ENCODE results near the gene PHACTR1. TPM values are rescaled to one million over a fixed set of nuclear protein-coding genes. Genes with fewer than 3 reads are reported as not detected.

Gene PHACTR1
- total RNA-seq, 4 donors from 2014 or later = 1.2 to 3.2 (median 1.6) TPM; not detected in 1

DNA sequence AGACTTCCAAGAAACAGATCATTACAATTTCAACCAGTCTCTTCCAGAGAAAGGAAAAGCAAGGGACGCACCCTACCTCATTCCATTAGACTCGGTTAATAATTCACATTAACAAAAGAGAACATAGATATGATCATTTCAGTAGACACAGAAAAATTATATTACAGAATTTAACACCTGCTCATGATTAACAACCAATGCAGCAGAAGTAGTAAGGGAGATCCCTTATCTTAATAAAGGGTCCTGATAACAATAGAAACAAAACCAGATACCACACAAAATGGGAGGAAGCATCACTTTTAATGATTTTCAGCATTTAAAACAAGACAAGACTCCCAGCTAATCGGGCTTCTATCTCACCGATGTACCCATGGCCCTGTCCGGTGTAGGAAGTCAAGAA lies 396.8 kb downstream of the PHACTR1 start:
- no peaks in the 10 kb centered on the region for H3K36me3 ChIP-seq
- WGBS, 2 donors (ENCODE audit: low coverage in 1 of 2) = 83 to 92% methylated on average over 5 of the region's 5 CpGs
- no peaks in the 10 kb centered on the region for H3K27me3 ChIP-seq
- H3K4me3 ChIP-seq = no peak overlapping the region
- DNase-seq = no peak
- no peak for TF ChIP-seq POLR2AphosphoS5 (IDR thresholded peaks at IDR 0.05)
- TF ChIP-seq, protein P1, sequence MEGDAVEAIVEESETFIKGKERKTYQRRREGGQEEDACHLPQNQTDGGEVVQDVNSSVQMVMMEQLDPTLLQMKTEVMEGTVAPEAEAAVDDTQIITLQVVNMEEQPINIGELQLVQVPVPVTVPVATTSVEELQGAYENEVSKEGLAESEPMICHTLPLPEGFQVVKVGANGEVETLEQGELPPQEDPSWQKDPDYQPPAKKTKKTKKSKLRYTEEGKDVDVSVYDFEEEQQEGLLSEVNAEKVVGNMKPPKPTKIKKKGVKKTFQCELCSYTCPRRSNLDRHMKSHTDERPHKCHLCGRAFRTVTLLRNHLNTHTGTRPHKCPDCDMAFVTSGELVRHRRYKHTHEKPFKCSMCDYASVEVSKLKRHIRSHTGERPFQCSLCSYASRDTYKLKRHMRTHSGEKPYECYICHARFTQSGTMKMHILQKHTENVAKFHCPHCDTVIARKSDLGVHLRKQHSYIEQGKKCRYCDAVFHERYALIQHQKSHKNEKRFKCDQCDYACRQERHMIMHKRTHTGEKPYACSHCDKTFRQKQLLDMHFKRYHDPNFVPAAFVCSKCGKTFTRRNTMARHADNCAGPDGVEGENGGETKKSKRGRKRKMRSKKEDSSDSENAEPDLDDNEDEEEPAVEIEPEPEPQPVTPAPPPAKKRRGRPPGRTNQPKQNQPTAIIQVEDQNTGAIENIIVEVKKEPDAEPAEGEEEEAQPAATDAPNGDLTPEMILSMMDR (IDR thresholded peaks at IDR 0.05) = no peak
- TF ChIP-seq POLR2A (IDR thresholded peaks at IDR 0.05) = no peak
- no peak for TF ChIP-seq EP300 (IDR thresholded peaks at IDR 0.05; ENCODE audit: low read depth)
- H3K27ac ChIP-seq = no peak overlapping the region
- intact Hi-C loops (cut with DNase I; ENCODE audit: low total_unique reads) (no loop called here), in situ Hi-C loops (cut with MboI; ENCODE audit: low pct_ligation_motif_present in 1 of 4, low pct_unique_long_range_greater_than_20kb in 1 of 4, low sequenced_read_pairs in 3 of 4) (no loop called here)
- no peaks in the 10 kb centered on the region for H3K4me1 ChIP-seq
- peaks cover 0 to 7% of the 10 kb centered on the region in 2 donors for H3K9me3 ChIP-seq

DNA sequence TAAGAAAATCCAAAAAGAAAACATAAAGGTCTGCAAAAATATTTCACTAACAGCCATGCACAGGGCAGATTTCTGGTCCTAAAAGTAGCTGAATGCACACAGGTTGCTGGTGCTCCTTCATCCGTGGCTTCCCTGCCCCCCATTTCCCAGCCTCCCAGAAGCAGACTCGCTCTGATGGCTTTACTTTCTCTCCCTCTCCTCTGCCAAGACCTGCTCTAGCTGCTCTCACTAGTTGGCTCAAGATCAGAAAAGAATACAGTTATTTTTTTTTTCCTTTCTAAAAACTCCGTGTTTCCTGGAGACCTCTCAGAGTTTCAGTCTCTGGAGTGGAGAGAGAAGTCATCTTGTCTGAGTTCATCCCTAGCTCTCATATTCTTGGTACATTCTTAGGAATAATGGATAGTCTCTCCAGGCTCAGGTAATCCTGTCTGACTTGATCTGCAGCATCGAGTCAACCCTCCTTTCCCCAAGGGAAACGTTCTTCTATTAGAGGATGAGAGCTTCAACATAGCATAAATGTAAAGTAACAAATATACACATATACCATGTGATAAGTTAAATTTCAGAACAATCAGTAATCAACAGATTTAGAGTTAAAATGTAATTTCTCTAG lies 397.5 kb downstream of the PHACTR1 start:
- Histone ChIP-seq H3K27ac (no peak overlapping the region), H3K4me1 (no peaks in the 10 kb centered on the region), H3K27me3 (no peaks in the 10 kb centered on the region), H3K9me3 (peaks cover 0 to 7% of the 10 kb centered on the region in 2 donors), H3K4me3 (no peak overlapping the region), H3K36me3 (no peaks in the 10 kb centered on the region)
- TF ChIP-seq, protein P1 (IDR thresholded peaks at IDR 0.05) = no peak
- no peak for TF ChIP-seq EP300 (IDR thresholded peaks at IDR 0.05; ENCODE audit: low read depth)
- TF ChIP-seq POLR2AphosphoS5 (IDR thresholded peaks at IDR 0.05) = no peak
- no peak for TF ChIP-seq POLR2A (IDR thresholded peaks at IDR 0.05)
- in situ Hi-C loops (cut with MboI; ENCODE audit: low pct_ligation_motif_present in 1 of 4, low pct_unique_long_range_greater_than_20kb in 1 of 4, low sequenced_read_pairs in 3 of 4) (no loop called here), intact Hi-C loops (cut with DNase I; ENCODE audit: low total_unique reads) (no loop called here)
- DNase-seq = no peak
- 36 to 42% methylated on average over 5 of the region's 5 CpGs for WGBS, 2 donors (ENCODE audit: low coverage in 1 of 2)

DNA sequence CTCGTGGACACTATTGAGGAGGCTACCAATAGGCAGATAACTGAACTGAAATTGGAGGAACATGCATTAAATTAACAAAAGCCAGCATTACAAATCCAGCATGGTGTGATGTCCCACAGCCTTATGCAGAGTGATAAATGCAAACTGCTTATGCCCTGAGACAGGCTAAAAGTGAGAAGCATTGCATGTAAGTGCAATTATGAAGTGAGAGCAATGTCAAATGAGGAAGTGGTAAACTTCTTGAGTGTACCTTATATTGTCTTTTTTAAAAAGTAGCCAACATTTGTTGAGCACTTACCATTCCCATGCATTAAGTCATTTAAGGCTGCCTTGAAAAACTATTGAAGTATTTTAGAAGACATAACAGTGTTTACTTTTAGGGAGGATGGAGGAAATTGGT lies 399.6 kb downstream of the PHACTR1 start:
- intact Hi-C loops (cut with DNase I; ENCODE audit: low total_unique reads) = no loop called here
- no peak for DNase-seq
- Histone ChIP-seq H3K9me3 (no peaks in the 10 kb centered on the region), H3K27me3 (no peaks in the 10 kb centered on the region), H3K27ac (no peak overlapping the region), H3K36me3 (no peaks in the 10 kb centered on the region), H3K4me3 (no peak overlapping the region), H3K4me1 (no peaks in the 10 kb centered on the region)
- 71 to 82% methylated on average over 1 of the region's 1 CpG for WGBS, 2 donors (ENCODE audit: low coverage in 1 of 2)
- TF ChIP-seq EP300 (IDR thresholded peaks at IDR 0.05; ENCODE audit: low read depth) (no peak), POLR2A (IDR thresholded peaks at IDR 0.05) (no peak), POLR2AphosphoS5 (IDR thresholded peaks at IDR 0.05) (no peak)
- TF ChIP-seq, protein P1 (IDR thresholded peaks at IDR 0.05) = no peak
- in situ Hi-C loops (cut with MboI; ENCODE audit: low pct_ligation_motif_present in 1 of 4, low pct_unique_long_range_greater_than_20kb in 1 of 4, low sequenced_read_pairs in 3 of 4) = no loop called here

DNA sequence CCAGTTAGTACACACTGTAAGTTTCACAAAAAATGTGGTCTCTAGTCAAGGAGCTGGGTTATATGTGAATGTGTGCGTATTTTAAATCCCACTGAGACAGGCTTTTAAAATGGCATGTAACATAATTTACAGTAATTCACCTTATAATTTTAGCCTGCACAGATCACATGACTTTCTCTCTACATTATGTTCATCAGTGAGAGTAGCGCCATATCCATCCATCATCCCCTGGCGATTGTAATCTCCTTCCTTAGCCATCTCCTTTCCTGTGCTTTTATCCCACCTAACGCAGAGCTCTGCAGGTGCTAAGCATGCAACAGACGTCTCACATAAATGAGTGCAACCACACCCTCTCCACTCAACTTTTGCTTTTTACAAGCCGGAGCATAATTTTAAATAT lies 401.0 kb downstream of the PHACTR1 start:
- WGBS, 2 donors (ENCODE audit: low coverage in 1 of 2) = 51 to 59% methylated on average over 6 of the region's 6 CpGs
- Histone ChIP-seq H3K4me1 (no peaks in the 10 kb centered on the region), H3K4me3 (no peak overlapping the region)

More for the DNA sequence above, 401.0 kb downstream of the PHACTR1 start:
- TF ChIP-seq POLR2A (IDR thresholded peaks at IDR 0.05) (no peak), EP300 (IDR thresholded peaks at IDR 0.05; ENCODE audit: low read depth) (no peak), POLR2AphosphoS5 (IDR thresholded peaks at IDR 0.05) (no peak)
- TF ChIP-seq, protein P1 (IDR thresholded peaks at IDR 0.05) = no peak
- intact Hi-C loops (cut with DNase I; ENCODE audit: low total_unique reads) (no loop called here), in situ Hi-C loops (cut with MboI; ENCODE audit: low pct_ligation_motif_present in 1 of 4, low pct_unique_long_range_greater_than_20kb in 1 of 4, low sequenced_read_pairs in 3 of 4) (no loop called here)
- DNase-seq = no peak
- Histone ChIP-seq H3K9me3 (no peaks in the 10 kb centered on the region), H3K27ac (no peak overlapping the region), H3K27me3 (no peaks in the 10 kb centered on the region), H3K36me3 (no peaks in the 10 kb centered on the region)
